Spleen (tissue), 11 donors: Measurements from ENCODE around the gene MAGEB16. TPM values are rescaled to one million over a fixed set of nuclear protein-coding genes. Genes with fewer than 3 reads are reported as not detected.

Experiments
- DNase-seq: peaks from one replicate; pipeline ENCODE4 v3.0.0-alpha.2; 2020
- H3K27ac ChIP-seq, 8 donors: fragments of 200-600 bp; sonication (generic) in 7 of 8; 1 replicate in 4 of 8; 2 replicates in 4 of 8; pipeline versions ENCODE4 v1.5.0 to v1.8.0; 2016 to 2021; ENCODE audit warnings: inconsistent platforms in 4 of 8, mild to moderate bottlenecking in 4 of 8, moderate library complexity in 1 of 8
- H3K27me3 ChIP-seq, 7 donors: fragments of 200-600 bp; sonication (generic) in 6 of 7; replicated peaks in 1 of 7; 1 replicate in 4 of 7; 2 replicates in 3 of 7; pipeline versions ENCODE4 v1.5.0 to v1.8.0; 2016 to 2021; ENCODE audit warnings: inconsistent platforms in 3 of 7, mild to moderate bottlenecking in 1 of 7
- H3K36me3 ChIP-seq, 6 donors: fragments of 200-600 bp; sonication (generic) in 5 of 6; 1 replicate in 4 of 6; 2 replicates in 2 of 6; pipeline versions ENCODE4 v1.5.0 to v1.8.0; 2016 to 2021; ENCODE audit warnings: inconsistent platforms in 2 of 6
- H3K4me1 ChIP-seq, 6 donors: fragments of 200-600 bp; sonication (generic) in 5 of 6; 1 replicate in 3 of 6; 2 replicates in 3 of 6; pipeline versions ENCODE4 v1.5.0 to v1.8.0; 2016 to 2021; ENCODE audit warnings: inconsistent platforms in 3 of 6
- H3K4me3 ChIP-seq, 8 donors: fragments of 200-600 bp; sonication (generic) in 7 of 8; 1 replicate in 4 of 8; 2 replicates in 4 of 8; pipeline versions ENCODE4 v1.5.0 to v1.8.0; 2016 to 2021; ENCODE audit warnings: inconsistent platforms in 4 of 8, mild to moderate bottlenecking in 4 of 8, moderate library complexity in 2 of 8
- H3K9me3 ChIP-seq, 8 donors: fragments of 200-600 bp; sonication (generic) in 7 of 8; 1 replicate in 4 of 8; 2 replicates in 4 of 8; pipeline versions ENCODE4 v1.5.0 to v1.8.0; 2016 to 2021; ENCODE audit warnings: inconsistent platforms in 4 of 8
- POLR2A ChIP-seq, 3 donors: fragments of 450-650 bp; IDR thresholded peaks; one replicate each; pipeline ENCODE4 v1.5.1; 2017; ENCODE audit warnings: antibody characterized with exemption in 3 of 3, mild to moderate bottlenecking in 1 of 3
- POLR2AphosphoS5 ChIP-seq, 3 donors: sonication (generic); formaldehyde crosslinking; IDR thresholded peaks; one replicate each; pipeline ENCODE4 v1.5.1; 2017; ENCODE audit warnings: antibody characterized with exemption in 3 of 3
- WGBS, 5 donors: extraction: QIAGEN DNeasy Blood & Tissue Kit in 3 of 5; methylation state at CpG; one replicate each; pipeline versions ENCODE4 v1.1.5 to v1.1.7; 2013 to 2018; 5-methylcytosine and 5-hydroxymethylcytosine counted together
- intact Hi-C: fragments of 100-400 bp; cut with DNase I; formaldehyde crosslinking; loops from one replicate; pipeline ENCODE4 v1.15.0; 2023; ENCODE audit warnings: low total_unique reads
- polyA plus RNA-seq, 3 donors: library from polyadenylated mRNA; stranded (reverse); fragments of 200-250 nt; gene quantifications; one replicate each; pipeline ENCODE4 v1.2.1, GENCODE V29; 2013
- total RNA-seq, 7 donors: library from RNA; depleted of rRNA in 3 of 7; stranded (reverse); fragments of >200 nt in 3 of 7; fragmentation: NEBNext Ultra II Directional in 4 of 7; extraction: Animal tissue kit (Norgen Biotek cat#: 25700) in 4 of 7; gene quantifications; one replicate each; pipeline versions ENCODE4 v1.1.0 to v1.2.1, GENCODE V29; 2016 to 2021
- TF ChIP-seq, protein P1 (sequence below), 11 experiments: fragments of 200-600 bp in 7 of 11; fragments of 450-650 bp in 4 of 11; sonication (generic) in 4 of 11; IDR thresholded peaks in 8 of 11; conservative IDR thresholded peaks in 3 of 11; 1 replicate in 7 of 11; 2 replicates in 4 of 11; pipeline versions ENCODE4 v1.4.0 to v1.8.0; 2016 to 2021; ENCODE audit warnings: antibody characterized with exemption in 11 of 11, inconsistent platforms in 4 of 11, mild to moderate bottlenecking in 1 of 11
- donor health status: healthy with polysubstance abuse.
- donor health status: DM: no; HTN: no; CAD: no; lungs with moderate emphysema.
- donor health status: DM: no; HTN: no; CAD: no.
- donor health status: Bipolar disorder and iron deficiency.
- donor health status: healthy.
- donor health status: DM: no; HTN: no; CAD: no.
- donor health status: DM: yes; HTN: yes; CAD: no.

The MAGEB16 gene
- total and polyA plus RNA-seq, 10 donors: not detected

DNA sequence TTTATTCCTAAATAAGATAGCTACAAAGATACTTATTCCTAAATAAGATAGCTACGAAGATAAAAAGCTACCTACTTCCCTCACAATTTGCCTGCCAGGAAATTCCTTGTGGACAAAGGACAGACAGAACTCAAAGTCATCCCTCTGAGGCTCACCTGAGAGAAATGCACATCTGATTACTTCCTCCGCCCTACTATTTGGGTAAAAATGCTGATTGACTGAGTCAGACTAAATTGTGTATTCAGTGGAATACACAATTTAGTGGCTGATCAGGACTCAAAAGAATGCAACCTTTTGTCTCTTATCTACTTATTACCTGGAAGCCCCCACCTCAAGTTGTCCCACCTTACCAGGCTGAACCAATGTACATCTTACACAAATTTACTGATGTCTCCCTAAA lies 10.3 kb upstream of the MAGEB16 start:
- no peaks in the 10 kb centered on the region for H3K4me1 ChIP-seq
- H3K27me3 ChIP-seq: no peaks in the 10 kb centered on the region
- 73 to 96% (median 87%) methylated on average over 2 of the region's 2 CpGs for WGBS, 5 donors
- H3K36me3 ChIP-seq: no peaks in the 10 kb centered on the region
- no peak overlapping the region for H3K27ac ChIP-seq
- no peak overlapping the region for H3K4me3 ChIP-seq
- no peak for DNase-seq
- H3K9me3 ChIP-seq: no peaks in the 10 kb centered on the region
- no peak for TF ChIP-seq POLR2AphosphoS5 (IDR thresholded peaks at IDR 0.05)
- intact Hi-C loops: no loop called here

DNA sequence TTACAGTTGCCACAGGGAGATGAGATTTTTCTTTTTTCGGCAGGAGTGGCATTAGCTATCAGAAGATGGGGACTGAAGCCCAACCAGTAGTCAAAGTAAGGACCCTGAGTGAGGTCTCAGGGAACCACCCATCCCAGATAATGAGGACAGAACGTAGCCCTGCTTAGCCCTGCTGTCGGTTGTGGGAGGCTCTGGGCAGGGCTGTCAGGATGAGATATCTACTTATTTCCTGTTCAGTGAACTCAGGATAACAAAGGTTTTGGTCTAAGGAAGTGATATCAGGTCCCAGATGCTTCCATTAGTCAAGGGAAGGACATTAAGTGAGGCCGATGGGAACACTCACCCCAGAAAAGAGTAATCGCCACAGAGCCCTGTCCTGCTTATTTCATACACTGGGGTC lies 2.3 kb downstream of the MAGEB16 start:
- H3K4me3 ChIP-seq: no peak overlapping the region
- no peak for DNase-seq
- no peak overlapping the region for H3K27ac ChIP-seq
- peak in 1 of 3 donors; percentile 7 for TF ChIP-seq POLR2AphosphoS5 (IDR thresholded peaks at IDR 0.05)
- no peak for TF ChIP-seq POLR2A (IDR thresholded peaks at IDR 0.05)
- TF ChIP-seq, protein P1, sequence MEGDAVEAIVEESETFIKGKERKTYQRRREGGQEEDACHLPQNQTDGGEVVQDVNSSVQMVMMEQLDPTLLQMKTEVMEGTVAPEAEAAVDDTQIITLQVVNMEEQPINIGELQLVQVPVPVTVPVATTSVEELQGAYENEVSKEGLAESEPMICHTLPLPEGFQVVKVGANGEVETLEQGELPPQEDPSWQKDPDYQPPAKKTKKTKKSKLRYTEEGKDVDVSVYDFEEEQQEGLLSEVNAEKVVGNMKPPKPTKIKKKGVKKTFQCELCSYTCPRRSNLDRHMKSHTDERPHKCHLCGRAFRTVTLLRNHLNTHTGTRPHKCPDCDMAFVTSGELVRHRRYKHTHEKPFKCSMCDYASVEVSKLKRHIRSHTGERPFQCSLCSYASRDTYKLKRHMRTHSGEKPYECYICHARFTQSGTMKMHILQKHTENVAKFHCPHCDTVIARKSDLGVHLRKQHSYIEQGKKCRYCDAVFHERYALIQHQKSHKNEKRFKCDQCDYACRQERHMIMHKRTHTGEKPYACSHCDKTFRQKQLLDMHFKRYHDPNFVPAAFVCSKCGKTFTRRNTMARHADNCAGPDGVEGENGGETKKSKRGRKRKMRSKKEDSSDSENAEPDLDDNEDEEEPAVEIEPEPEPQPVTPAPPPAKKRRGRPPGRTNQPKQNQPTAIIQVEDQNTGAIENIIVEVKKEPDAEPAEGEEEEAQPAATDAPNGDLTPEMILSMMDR (IDR thresholded peaks at IDR 0.05 in 8 of 11, conservative IDR thresholded peaks at IDR 0.05 in 3 of 11): no peak
- no peaks in the 10 kb centered on the region for H3K9me3 ChIP-seq
- H3K27me3 ChIP-seq: no peaks in the 10 kb centered on the region
- WGBS, 5 donors: 29 to 76% (median 42%) methylated on average over 5 of the region's 5 CpGs
- intact Hi-C loops: no loop called here
- H3K4me1 ChIP-seq: no peaks in the 10 kb centered on the region
- H3K36me3 ChIP-seq: no peaks in the 10 kb centered on the region

DNA sequence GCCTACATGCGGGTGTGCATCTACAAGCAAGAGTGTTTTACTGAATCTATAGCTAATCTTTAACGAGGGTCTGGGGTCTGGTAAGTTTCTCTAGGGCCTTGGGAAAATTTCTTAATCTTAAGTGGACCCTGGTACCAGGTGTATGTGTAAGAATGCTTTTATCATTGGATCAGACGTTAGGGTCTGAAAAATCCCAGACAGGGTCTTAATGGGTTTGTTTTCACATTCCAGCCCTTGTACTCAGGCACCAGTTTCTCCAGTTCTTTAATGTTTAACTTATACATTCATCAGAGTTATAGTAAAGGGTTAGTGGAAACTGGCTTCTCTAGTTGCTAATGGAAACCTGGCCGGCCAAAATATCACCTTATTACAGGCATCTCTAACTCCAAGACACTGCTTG lies 11.6 kb downstream of the MAGEB16 start:
- no peaks in the 10 kb centered on the region for H3K4me1 ChIP-seq
- 55 to 92% (median 66%) methylated on average over 3 to 4 of the region's 4 CpGs for WGBS, 5 donors
- H3K36me3 ChIP-seq: no peaks in the 10 kb centered on the region
- TF ChIP-seq POLR2AphosphoS5 (IDR thresholded peaks at IDR 0.05) (no peak), POLR2A (IDR thresholded peaks at IDR 0.05) (no peak)
- TF ChIP-seq, protein P1 (IDR thresholded peaks at IDR 0.05 in 8 of 11, conservative IDR thresholded peaks at IDR 0.05 in 3 of 11): no peak
- no peaks in the 10 kb centered on the region for H3K9me3 ChIP-seq
- intact Hi-C loops: no loop called here
- no peak overlapping the region for H3K4me3 ChIP-seq
- no peaks in the 10 kb centered on the region for H3K27me3 ChIP-seq
- no peak overlapping the region for H3K27ac ChIP-seq
- DNase-seq: no peak

DNA sequence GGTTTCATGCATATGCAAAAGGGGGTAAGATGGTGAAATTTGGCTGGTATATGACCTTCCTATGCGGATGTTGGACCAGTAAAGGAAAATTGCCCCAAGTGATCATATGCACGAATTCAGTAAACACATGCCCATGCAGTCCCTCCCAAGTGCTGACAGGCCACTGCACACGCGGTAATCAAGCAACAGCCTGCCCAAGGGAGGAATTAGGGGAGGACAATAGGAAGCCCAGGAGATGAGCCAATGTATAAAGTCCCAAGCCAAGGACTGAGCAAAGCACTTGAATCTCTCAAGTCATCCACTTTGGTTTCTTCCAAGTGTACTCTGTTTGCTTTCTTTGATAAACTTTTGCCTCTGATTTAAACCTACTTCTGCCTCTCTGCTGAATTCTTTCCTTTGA lies 21.1 kb downstream of the MAGEB16 start:
- no peak for DNase-seq
- WGBS, 5 donors: 67 to 89% (median 79%) methylated on average over 4 of the region's 4 CpGs
- no peak overlapping the region for H3K4me3 ChIP-seq
- TF ChIP-seq POLR2AphosphoS5 (IDR thresholded peaks at IDR 0.05): no peak
- TF ChIP-seq, protein P1 (IDR thresholded peaks at IDR 0.05 in 8 of 11, conservative IDR thresholded peaks at IDR 0.05 in 3 of 11): no peak
- TF ChIP-seq POLR2A (IDR thresholded peaks at IDR 0.05): no peak
- intact Hi-C loops: no loop called here
- no peaks in the 10 kb centered on the region for H3K36me3 ChIP-seq
- H3K4me1 ChIP-seq: no peaks in the 10 kb centered on the region
- H3K27me3 ChIP-seq: no peaks in the 10 kb centered on the region
- no peak overlapping the region for H3K27ac ChIP-seq
- peaks cover 0 to 3% (median 0%) of the 10 kb centered on the region in 8 donors for H3K9me3 ChIP-seq

DNA sequence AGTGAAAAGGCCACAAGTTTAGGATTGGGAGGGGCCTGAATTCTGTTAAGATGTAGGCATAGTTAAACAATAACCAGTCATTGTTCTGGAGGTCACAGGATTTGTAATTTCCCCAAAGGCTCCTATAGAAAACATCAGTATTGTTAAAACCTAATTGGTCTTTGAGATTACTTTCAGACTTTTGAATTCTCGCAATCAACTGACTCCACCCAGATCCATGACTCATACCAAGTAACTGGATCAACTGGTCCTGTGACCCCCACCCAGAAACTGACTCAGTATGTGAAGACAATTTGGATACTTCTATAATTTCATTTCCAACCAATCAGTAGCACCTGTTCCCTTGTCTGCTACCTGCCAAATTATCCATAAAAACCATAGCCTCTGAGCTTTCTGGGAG lies 28.4 kb downstream of the MAGEB16 start:
- no peak for TF ChIP-seq POLR2A (IDR thresholded peaks at IDR 0.05)
- TF ChIP-seq POLR2AphosphoS5 (IDR thresholded peaks at IDR 0.05): no peak
- TF ChIP-seq, protein P1 (IDR thresholded peaks at IDR 0.05 in 8 of 11, conservative IDR thresholded peaks at IDR 0.05 in 3 of 11): no peak

More for the DNA sequence above, 28.4 kb downstream of the MAGEB16 start:
- WGBS, 5 donors: 57 to 71% (median 68%) methylated on average over 1 of the region's 1 CpG
- H3K36me3 ChIP-seq: no peaks in the 10 kb centered on the region
- H3K27me3 ChIP-seq: no peaks in the 10 kb centered on the region
- no peak for DNase-seq
- H3K4me3 ChIP-seq: no peak overlapping the region
- H3K9me3 ChIP-seq: peaks cover 0 to 3% (median 0%) of the 10 kb centered on the region in 8 donors
- H3K27ac ChIP-seq: no peak overlapping the region
- no peaks in the 10 kb centered on the region for H3K4me1 ChIP-seq
- intact Hi-C loops: no loop called here
